DND-41 (cell line): Measurements from ENCODE around the gene POLR1B.

Experiments
- EZH2 ChIP-seq: IDR thresholded peaks from 3 replicates; pipeline ENCODE4 v1.6.1; 2012; ENCODE audit warnings: borderline replicate concordance, low read depth, mild to moderate bottlenecking, moderate library complexity, low read length, inconsistent platforms; ENCODE audit not compliant: severe bottlenecking
- TF ChIP-seq, protein P1 (sequence below): IDR thresholded peaks from 2 replicates; pipeline ENCODE4 v1.5.1; 2012; ENCODE audit warnings: borderline replicate concordance, low read length, moderate library complexity, mild to moderate bottlenecking; ENCODE audit not compliant: poor library complexity, severe bottlenecking; ENCODE audit errors: extremely low read depth

DNA sequence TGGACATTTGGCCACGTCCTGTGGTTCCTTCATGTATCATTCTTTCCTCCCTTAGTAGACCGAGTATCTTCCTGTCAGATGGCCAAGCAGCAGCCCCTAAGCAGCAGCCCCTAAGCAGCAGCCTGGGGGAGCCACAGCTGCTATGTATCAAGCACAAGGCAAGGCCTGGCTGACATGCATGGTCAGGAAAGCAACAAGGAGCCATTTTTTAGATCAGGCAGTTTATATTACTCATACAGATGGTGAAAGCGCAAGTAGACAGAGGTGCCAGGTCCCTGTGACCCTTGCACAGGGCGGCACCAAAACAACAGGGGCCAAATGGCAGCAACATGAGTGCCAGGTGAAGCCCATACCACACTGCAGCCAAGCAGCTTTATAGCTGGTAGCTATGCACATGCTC is 64.3 kb downstream of the POLR1B start:
- TF ChIP-seq, protein P1, sequence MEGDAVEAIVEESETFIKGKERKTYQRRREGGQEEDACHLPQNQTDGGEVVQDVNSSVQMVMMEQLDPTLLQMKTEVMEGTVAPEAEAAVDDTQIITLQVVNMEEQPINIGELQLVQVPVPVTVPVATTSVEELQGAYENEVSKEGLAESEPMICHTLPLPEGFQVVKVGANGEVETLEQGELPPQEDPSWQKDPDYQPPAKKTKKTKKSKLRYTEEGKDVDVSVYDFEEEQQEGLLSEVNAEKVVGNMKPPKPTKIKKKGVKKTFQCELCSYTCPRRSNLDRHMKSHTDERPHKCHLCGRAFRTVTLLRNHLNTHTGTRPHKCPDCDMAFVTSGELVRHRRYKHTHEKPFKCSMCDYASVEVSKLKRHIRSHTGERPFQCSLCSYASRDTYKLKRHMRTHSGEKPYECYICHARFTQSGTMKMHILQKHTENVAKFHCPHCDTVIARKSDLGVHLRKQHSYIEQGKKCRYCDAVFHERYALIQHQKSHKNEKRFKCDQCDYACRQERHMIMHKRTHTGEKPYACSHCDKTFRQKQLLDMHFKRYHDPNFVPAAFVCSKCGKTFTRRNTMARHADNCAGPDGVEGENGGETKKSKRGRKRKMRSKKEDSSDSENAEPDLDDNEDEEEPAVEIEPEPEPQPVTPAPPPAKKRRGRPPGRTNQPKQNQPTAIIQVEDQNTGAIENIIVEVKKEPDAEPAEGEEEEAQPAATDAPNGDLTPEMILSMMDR: no peak
- TF ChIP-seq EZH2: no peak
